H1 (cell line): Measurements from ENCODE around the gene ETFDH. TPM values are rescaled to one million over a fixed set of nuclear protein-coding genes. Genes with fewer than 3 reads are reported as not detected.

Experiments
- CTCF ChIA-PET: fragments of 300-600 bp; sonication (Branson Sonifier 250); formaldehyde crosslinking; loops from one replicate; lab custom pipeline; 2021; ENCODE audit not compliant: partially characterized antibody; lab: Charles Lee
- POLR2A ChIA-PET: fragments of 300-600 bp; sonication (Branson Sonifier 250); formaldehyde crosslinking; loops from one replicate; lab custom pipeline; 2021; ENCODE audit warnings: inconsistent platforms; ENCODE audit not compliant: partially characterized antibody; lab: Charles Lee
- DNase-seq, 2 experiments: peaks; one replicate each; pipeline versions ENCODE4 v3.0.0 to v3.0.0-alpha.2; 2010 to 2022; ENCODE audit warnings: low spot score in 2 of 2, low read depth in 1 of 2, mixed read lengths in 1 of 2
- FAIRE-seq: peaks from 2 replicates; lab custom pipeline; 2011; peaks lifted over from hg19 to GRCh38; lab: Jason Lieb, UNC
- H2AFZ ChIP-seq: 2 replicates; pipeline ENCODE4 v1.8.1; 2012; ENCODE audit warnings: low read length, inconsistent platforms
- H2AK5ac ChIP-seq: 2 replicates; pipeline ENCODE4 v1.6.1; 2013; ENCODE audit warnings: low read depth, low read length
- H2BK120ac ChIP-seq: replicated peaks from 2 replicates; pipeline ENCODE3; 2013; ENCODE audit warnings: low read depth, low read length, inconsistent platforms
- H2BK12ac ChIP-seq: 2 replicates; pipeline ENCODE4 v1.6.1; 2013; ENCODE audit warnings: low read depth, low read length
- H2BK15ac ChIP-seq: 2 replicates; pipeline ENCODE4 v1.6.1; 2013; ENCODE audit warnings: low read length
- H2BK20ac ChIP-seq: 2 replicates; pipeline ENCODE4 v1.6.1; 2013; ENCODE audit warnings: low read length
- H2BK5ac ChIP-seq: 2 replicates; pipeline ENCODE4 v1.6.1; 2013; ENCODE audit warnings: low read depth, low read length
- H3K14ac ChIP-seq: 2 replicates; pipeline ENCODE4 v1.6.1; 2013; ENCODE audit warnings: inconsistent platforms; ENCODE audit not compliant: insufficient read length
- H3K18ac ChIP-seq: 2 replicates; pipeline ENCODE4 v1.6.1; 2013; ENCODE audit warnings: low read length; ENCODE audit errors: extremely low read depth
- H3K23ac ChIP-seq: 2 replicates; pipeline ENCODE4 v1.6.1; 2013; ENCODE audit warnings: inconsistent platforms; ENCODE audit not compliant: insufficient read length
- H3K23me2 ChIP-seq: 2 replicates; pipeline ENCODE4 v1.6.1; 2013; ENCODE audit warnings: low read depth, low read length
- H3K27ac ChIP-seq: 2 replicates; pipeline ENCODE4 v1.6.1; 2011; ENCODE audit warnings: low read depth, low read length, inconsistent platforms
- H3K27me3 ChIP-seq, 4 experiments: replicated peaks in 1 of 4; 1 replicate in 1 of 4; 2 replicates in 3 of 4; pipeline versions ENCODE4 v1.6.1 to v1.8.1; 2011 to 2013; ENCODE audit warnings: low read length in 3 of 4, mild to moderate bottlenecking in 3 of 4, inconsistent platforms in 2 of 4, mixed read lengths in 2 of 4, moderate library complexity in 1 of 4; ENCODE audit not compliant: control insufficient read depth in 3 of 4, insufficient read depth in 3 of 4; ENCODE audit errors: extremely low read depth in 1 of 4
- H3K36me3 ChIP-seq, 4 experiments: 2 replicates each; pipeline versions ENCODE4 v1.6.1 to v1.8.1; 2011 to 2013; ENCODE audit warnings: mild to moderate bottlenecking in 4 of 4, low read length in 3 of 4, moderate library complexity in 2 of 4, control low read depth in 1 of 4, inconsistent platforms in 1 of 4; ENCODE audit not compliant: insufficient read depth in 4 of 4, control insufficient read depth in 2 of 4
- H3K4ac ChIP-seq: replicated peaks from 2 replicates; pipeline ENCODE3; 2013; ENCODE audit warnings: low read length, low read depth, mixed read lengths, inconsistent platforms; ENCODE audit not compliant: insufficient read length
- H3K4me1 ChIP-seq, 4 experiments: replicated peaks in 1 of 4; 1 replicate in 1 of 4; 2 replicates in 3 of 4; pipeline versions ENCODE4 v1.6.1 to v1.8.1; 2011 to 2013; ENCODE audit warnings: low read length in 3 of 4, inconsistent platforms in 2 of 4, mixed read lengths in 1 of 4; ENCODE audit not compliant: insufficient read depth in 4 of 4, control insufficient read depth in 3 of 4
- H3K4me2 ChIP-seq, 2 experiments: 2 replicates each; pipeline versions ENCODE4 v1.6.1 to v1.8.1; 2011 to 2013; ENCODE audit warnings: low read depth in 2 of 2, low read length in 2 of 2, control low read depth in 1 of 2, inconsistent platforms in 1 of 2, mild to moderate bottlenecking in 1 of 2; ENCODE audit not compliant: insufficient read depth in 1 of 2
- H3K4me3 ChIP-seq, 4 experiments: fragments of 200-600, 300-600 bp in 1 of 4; sonication (generic), shearing (Covaris generic), sonication (Bioruptor Twin) in 1 of 4; 2 replicates each; pipeline versions ENCODE4 v1.5.1 to v1.8.1; 2011 to 2016; ENCODE audit warnings: low read length in 4 of 4, low read depth in 3 of 4, control low read depth in 2 of 4, inconsistent platforms in 2 of 4, mild to moderate bottlenecking in 2 of 4, mixed read lengths in 1 of 4, moderate library complexity in 1 of 4; ENCODE audit not compliant: insufficient read depth in 2 of 4; ENCODE audit errors: extremely low read depth in 1 of 4
- H3K56ac ChIP-seq: replicated peaks from 2 replicates; pipeline ENCODE3; 2013; ENCODE audit warnings: low read depth, mild to moderate bottlenecking, mixed read lengths, low read length, inconsistent platforms; ENCODE audit not compliant: insufficient read length
- H3K79me1 ChIP-seq: 2 replicates; pipeline ENCODE4 v1.6.1; 2013; ENCODE audit warnings: low read depth, low read length, control low read depth
- H3K79me2 ChIP-seq, 2 experiments: 2 replicates each; pipeline versions ENCODE4 v1.6.1 to v1.8.1; 2012 to 2013; ENCODE audit warnings: low read length in 2 of 2, mild to moderate bottlenecking in 2 of 2, inconsistent platforms in 1 of 2; ENCODE audit not compliant: insufficient read depth in 2 of 2, control insufficient read depth in 1 of 2
- H3K9ac ChIP-seq, 4 experiments: replicated peaks in 1 of 4; 1 replicate in 1 of 4; 2 replicates in 3 of 4; pipeline versions ENCODE4 v1.6.1 to v1.8.1; 2011 to 2013; ENCODE audit warnings: low read depth in 3 of 4, low read length in 3 of 4, control low read depth in 2 of 4, mild to moderate bottlenecking in 2 of 4, moderate library complexity in 2 of 4, inconsistent platforms in 1 of 4; ENCODE audit errors: extremely low read depth in 1 of 4
- H3K9me3 ChIP-seq, 2 experiments: 2 replicates each; pipeline versions ENCODE4 v1.6.1 to v1.8.1; 2012 to 2013; ENCODE audit warnings: mild to moderate bottlenecking in 2 of 2, moderate library complexity in 2 of 2, control low read depth in 1 of 2, inconsistent platforms in 1 of 2, low read depth in 1 of 2, low read length in 1 of 2, mixed read lengths in 1 of 2; ENCODE audit not compliant: insufficient read depth in 2 of 2
- H4K20me1 ChIP-seq, 2 experiments: replicated peaks in 1 of 2; 2 replicates each; pipeline versions ENCODE3 to v1.8.1; 2011 to 2013; ENCODE audit warnings: inconsistent platforms in 2 of 2, low read length in 2 of 2, mild to moderate bottlenecking in 1 of 2; ENCODE audit not compliant: insufficient read depth in 2 of 2, control insufficient read depth in 1 of 2
- H4K5ac ChIP-seq: 2 replicates; pipeline ENCODE4 v1.6.1; 2013; ENCODE audit warnings: low read length, low read depth, mixed read lengths, inconsistent platforms; ENCODE audit not compliant: insufficient read length
- H4K8ac ChIP-seq: 2 replicates; pipeline ENCODE4 v1.8.0; 2013; ENCODE audit warnings: mild to moderate bottlenecking, moderate library complexity, low read length, inconsistent platforms; ENCODE audit not compliant: insufficient read depth; ENCODE audit errors: extremely low read depth
- H4K91ac ChIP-seq: replicated peaks from 2 replicates; pipeline ENCODE3; 2013; ENCODE audit warnings: low read length, mixed read lengths, inconsistent platforms; ENCODE audit not compliant: insufficient read length
- ASH2L ChIP-seq: fragments of 200-600, 300-600 bp; sonication (generic); IDR thresholded peaks from one replicate; pipeline ENCODE4 v1.7.1; 2017; ENCODE audit warnings: low read length
- WGBS, 2 experiments: shearing (Covaris generic) in 1 of 2; methylation state at CpG; one replicate each; pipeline versions ENCODE4 v1.1.6 to v1.1.7; 2013 to 2015; ENCODE audit warnings: low lambda C conversion rate in 2 of 2, mixed read lengths in 2 of 2, inconsistent platforms in 1 of 2, low coverage in 1 of 2, missing lambda C conversion rate in 1 of 2; ENCODE audit not compliant: insufficient replicate concordance in 2 of 2, insufficient coverage in 1 of 2, insufficient read length in 1 of 2; ENCODE audit errors: extremely low coverage in 1 of 2, missing lambda C conversion rate in 1 of 2; 5-methylcytosine and 5-hydroxymethylcytosine counted together
- polyA plus RNA-seq, 7 experiments: library from polyadenylated mRNA; depleted of rRNA in 3 of 7; stranded (reverse) in 5 of 7; unstranded in 2 of 7; fragments of >200 nt in 5 of 7; fragments of 200-250 nt in 2 of 7; gene quantifications; 1 replicate in 5 of 7; 2 replicates in 1 of 7; 4 replicates in 1 of 7; pipeline versions ENCODE4 v1.2.1 to v1.2.3, GENCODE V29; 2011 to 2013; ENCODE audit warnings: missing spikeins in 2 of 7, mixed read lengths in 2 of 7
- total RNA-seq: library from RNA; stranded (reverse); fragmentation: NEBNext Ultra II Directional; extraction: Animal tissue kit (Norgen Biotek cat#: 25700); gene quantifications from 2 replicates; pipeline ENCODE4 v1.2.1, GENCODE V29; 2021

Gene ETFDH
- total and polyA plus RNA-seq, 2 of the 8 experiments (the other 6 are each of a cell fraction or from before 2014, with no cell fraction given) = 11.3 to 15.7 TPM

GRCh38 chr4:158704274-158704673 is 32.2 kb downstream of the ETFDH start:
- Histone ChIP-seq H2BK15ac (no peak overlapping the region), H3K18ac (no peak overlapping the region), H3K9me3 (no peaks in the 10 kb centered on the region), H2AFZ (no peak overlapping the region), H3K4me3 (no peak overlapping the region), H3K4ac (no peak overlapping the region), H3K4me1 (no peaks in the 10 kb centered on the region), H4K20me1 (no peaks in the 10 kb centered on the region), H4K91ac (no peak overlapping the region), H2BK12ac (no peak overlapping the region), H2AK5ac (no peak overlapping the region), H3K56ac (no peak overlapping the region), H3K14ac (no peak overlapping the region), H3K27ac (no peak overlapping the region), H2BK20ac (no peak overlapping the region), H3K9ac (no peak overlapping the region), H4K8ac (no peak overlapping the region), H3K4me2 (no peak overlapping the region), H4K5ac (no peak overlapping the region), H3K27me3 (no peaks in the 10 kb centered on the region), H3K79me2 (no peaks in the 10 kb centered on the region), H3K23ac (no peak overlapping the region), H3K23me2 (no peaks in the 10 kb centered on the region), H2BK120ac (no peak overlapping the region), H3K36me3 (peaks cover 0 to 26% (median 7%) of the 10 kb centered on the region in 4 experiments; a peak in 5 of 8 replicates), H2BK5ac (no peak overlapping the region), H3K79me1 (no peaks in the 10 kb centered on the region)
- POLR2A ChIA-PET = interaction anchor here (1.3 to 1.5 kb wide), 2 partner anchors 9 to 20 kb away, joined by 3 to 4 read pairs; no protein-coding TSS in a partner anchor
- DNase-seq = no peak
- no peak for FAIRE-seq
- no peak for TF ChIP-seq ASH2L
- 90% methylated on average over 4 of the region's 4 CpGs; no CpG with 5 or more reads in 1 of the 2 experiments for WGBS, 2 experiments
- CTCF ChIA-PET = interaction anchor here (0.6 to 0.7 kb wide), 2 partner anchors 38 to 502 kb away, joined by 3 to 4 read pairs; no protein-coding TSS in a partner anchor
